Measurements from ENCODE around the gene NENF. TPM values are rescaled to one million over a fixed set of nuclear protein-coding genes. Genes with fewer than 3 reads are reported as not detected.

The NENF gene
- total and polyA plus RNA-seq, 10 of the 15 experiments (the other 5 are each of a cell fraction or from before 2014, with no cell fraction given), result 5.1 to 83.4 (median 42.7) TPM

DNA sequence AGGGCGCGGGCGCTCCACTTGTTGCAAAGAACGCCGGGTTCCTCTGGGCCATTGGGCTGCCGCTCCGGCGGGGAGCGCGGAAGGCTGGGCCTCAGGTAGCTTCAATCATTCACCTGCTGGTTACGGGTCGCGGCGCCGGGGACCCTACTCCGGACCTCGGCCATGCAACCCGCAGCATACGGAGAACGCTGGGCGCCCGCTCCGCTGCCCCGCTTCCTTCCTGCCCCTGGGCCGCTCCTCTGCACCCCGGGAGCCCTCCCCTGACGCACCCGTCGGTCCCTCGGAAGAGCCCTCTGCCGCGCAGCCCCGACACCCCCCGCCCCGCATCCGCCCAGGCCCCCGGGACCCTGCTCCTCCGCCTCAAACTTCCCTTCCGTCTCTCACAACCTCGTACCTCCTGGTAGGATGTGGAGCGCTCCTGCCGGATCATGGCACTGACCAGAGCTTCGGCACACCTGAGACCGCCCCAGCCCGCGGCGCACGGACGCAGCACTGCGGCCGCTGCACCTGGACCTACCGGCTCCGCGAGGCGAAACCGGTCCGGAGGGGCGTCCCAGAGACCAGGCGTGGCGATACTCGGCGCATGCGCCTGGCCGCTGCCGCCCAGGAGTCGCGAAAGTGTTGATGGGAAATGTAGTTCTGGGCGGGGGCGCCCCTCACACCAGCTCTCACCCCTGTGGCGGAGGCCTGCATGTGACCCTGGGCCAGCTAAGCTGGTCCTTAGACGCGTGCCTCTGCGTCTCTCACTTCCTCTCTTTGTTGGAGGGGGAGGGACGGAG lies 18.2 kb upstream of the NENF start, which contains the start of gene PACC1 (continued):
- TF ChIP-seq, protein P1, sequence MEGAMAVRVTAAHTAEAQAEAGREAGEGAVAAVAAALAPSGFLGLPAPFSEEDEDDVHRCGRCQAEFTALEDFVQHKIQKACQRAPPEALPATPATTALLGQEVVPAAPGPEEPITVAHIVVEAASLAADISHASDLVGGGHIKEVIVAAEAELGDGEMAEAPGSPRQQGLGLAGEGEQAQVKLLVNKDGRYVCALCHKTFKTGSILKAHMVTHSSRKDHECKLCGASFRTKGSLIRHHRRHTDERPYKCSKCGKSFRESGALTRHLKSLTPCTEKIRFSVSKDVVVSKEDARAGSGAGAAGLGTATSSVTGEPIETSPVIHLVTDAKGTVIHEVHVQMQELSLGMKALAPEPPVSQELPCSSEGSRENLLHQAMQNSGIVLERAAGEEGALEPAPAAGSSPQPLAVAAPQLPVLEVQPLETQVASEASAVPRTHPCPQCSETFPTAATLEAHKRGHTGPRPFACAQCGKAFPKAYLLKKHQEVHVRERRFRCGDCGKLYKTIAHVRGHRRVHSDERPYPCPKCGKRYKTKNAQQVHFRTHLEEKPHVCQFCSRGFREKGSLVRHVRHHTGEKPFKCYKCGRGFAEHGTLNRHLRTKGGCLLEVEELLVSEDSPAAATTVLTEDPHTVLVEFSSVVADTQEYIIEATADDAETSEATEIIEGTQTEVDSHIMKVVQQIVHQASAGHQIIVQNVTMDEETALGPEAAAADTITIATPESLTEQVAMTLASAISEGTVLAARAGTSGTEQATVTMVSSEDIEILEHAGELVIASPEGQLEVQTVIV (IDR thresholded peaks at IDR 0.05; ENCODE audit: borderline replicate concordance, partially characterized antibody), result no peak
- no peak for TF ChIP-seq WRNIP1 (IDR thresholded peaks at IDR 0.05; ENCODE audit: borderline replicate concordance, low read depth, low read length)
- no peak for TF ChIP-seq NR2C2 (IDR thresholded peaks at IDR 0.05; ENCODE audit: borderline replicate concordance, control insufficient read depth, insufficient read length, low read depth)
- TF ChIP-seq ZBED1 (IDR thresholded peaks at IDR 0.05; ENCODE audit: borderline replicate concordance), result no peak
- TF ChIP-seq FOXK2 (IDR thresholded peaks at IDR 0.05), result no peak
- TF ChIP-seq, protein P2, sequence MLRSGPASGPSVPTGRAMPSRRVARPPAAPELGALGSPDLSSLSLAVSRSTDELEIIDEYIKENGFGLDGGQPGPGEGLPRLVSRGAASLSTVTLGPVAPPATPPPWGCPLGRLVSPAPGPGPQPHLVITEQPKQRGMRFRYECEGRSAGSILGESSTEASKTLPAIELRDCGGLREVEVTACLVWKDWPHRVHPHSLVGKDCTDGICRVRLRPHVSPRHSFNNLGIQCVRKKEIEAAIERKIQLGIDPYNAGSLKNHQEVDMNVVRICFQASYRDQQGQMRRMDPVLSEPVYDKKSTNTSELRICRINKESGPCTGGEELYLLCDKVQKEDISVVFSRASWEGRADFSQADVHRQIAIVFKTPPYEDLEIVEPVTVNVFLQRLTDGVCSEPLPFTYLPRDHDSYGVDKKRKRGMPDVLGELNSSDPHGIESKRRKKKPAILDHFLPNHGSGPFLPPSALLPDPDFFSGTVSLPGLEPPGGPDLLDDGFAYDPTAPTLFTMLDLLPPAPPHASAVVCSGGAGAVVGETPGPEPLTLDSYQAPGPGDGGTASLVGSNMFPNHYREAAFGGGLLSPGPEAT (IDR thresholded peaks at IDR 0.05; ENCODE audit: low read depth), result peak; percentile 68; the same call in 1 of the 2 replicates
- TF ChIP-seq LARP7 (IDR thresholded peaks at IDR 0.05), result no peak
- peak; percentile 82; the same call in 1 of the 2 replicates for TF ChIP-seq PAX5 (IDR thresholded peaks at IDR 0.05; ENCODE audit: borderline replicate concordance, low read depth, low read length)
- TF ChIP-seq CBFB (IDR thresholded peaks at IDR 0.05; ENCODE audit: low read depth), result no peak
- peak; percentile 47; the same call in 1 of the 2 replicates for TF ChIP-seq TAF1 (IDR thresholded peaks at IDR 0.05; ENCODE audit: borderline replicate concordance, low read depth, low read length)
- no peak; the same call in 1 of the 2 replicates for TF ChIP-seq SMAD5 (IDR thresholded peaks at IDR 0.05; ENCODE audit: low read depth)
- TF ChIP-seq, protein P3, sequence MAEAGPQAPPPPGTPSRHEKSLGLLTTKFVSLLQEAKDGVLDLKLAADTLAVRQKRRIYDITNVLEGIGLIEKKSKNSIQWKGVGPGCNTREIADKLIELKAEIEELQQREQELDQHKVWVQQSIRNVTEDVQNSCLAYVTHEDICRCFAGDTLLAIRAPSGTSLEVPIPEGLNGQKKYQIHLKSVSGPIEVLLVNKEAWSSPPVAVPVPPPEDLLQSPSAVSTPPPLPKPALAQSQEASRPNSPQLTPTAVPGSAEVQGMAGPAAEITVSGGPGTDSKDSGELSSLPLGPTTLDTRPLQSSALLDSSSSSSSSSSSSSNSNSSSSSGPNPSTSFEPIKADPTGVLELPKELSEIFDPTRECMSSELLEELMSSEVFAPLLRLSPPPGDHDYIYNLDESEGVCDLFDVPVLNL (IDR thresholded peaks at IDR 0.05; ENCODE audit: low read depth, low read length), result no peak
- TF ChIP-seq, protein P4, sequence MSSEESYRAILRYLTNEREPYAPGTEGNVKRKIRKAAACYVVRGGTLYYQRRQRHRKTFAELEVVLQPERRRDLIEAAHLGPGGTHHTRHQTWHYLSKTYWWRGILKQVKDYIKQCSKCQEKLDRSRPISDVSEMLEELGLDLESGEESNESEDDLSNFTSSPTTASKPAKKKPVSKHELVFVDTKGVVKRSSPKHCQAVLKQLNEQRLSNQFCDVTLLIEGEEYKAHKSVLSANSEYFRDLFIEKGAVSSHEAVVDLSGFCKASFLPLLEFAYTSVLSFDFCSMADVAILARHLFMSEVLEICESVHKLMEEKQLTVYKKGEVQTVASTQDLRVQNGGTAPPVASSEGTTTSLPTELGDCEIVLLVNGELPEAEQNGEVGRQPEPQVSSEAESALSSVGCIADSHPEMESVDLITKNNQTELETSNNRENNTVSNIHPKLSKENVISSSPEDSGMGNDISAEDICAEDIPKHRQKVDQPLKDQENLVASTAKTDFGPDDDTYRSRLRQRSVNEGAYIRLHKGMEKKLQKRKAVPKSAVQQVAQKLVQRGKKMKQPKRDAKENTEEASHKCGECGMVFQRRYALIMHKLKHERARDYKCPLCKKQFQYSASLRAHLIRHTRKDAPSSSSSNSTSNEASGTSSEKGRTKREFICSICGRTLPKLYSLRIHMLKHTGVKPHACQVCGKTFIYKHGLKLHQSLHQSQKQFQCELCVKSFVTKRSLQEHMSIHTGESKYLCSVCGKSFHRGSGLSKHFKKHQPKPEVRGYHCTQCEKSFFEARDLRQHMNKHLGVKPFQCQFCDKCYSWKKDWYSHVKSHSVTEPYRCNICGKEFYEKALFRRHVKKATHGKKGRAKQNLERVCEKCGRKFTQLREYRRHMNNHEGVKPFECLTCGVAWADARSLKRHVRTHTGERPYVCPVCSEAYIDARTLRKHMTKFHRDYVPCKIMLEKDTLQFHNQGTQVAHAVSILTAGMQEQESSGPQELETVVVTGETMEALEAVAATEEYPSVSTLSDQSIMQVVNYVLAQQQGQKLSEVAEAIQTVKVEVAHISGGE (CRISPR knock-in tag; IDR thresholded peaks at IDR 0.05), result no peak
- TF ChIP-seq CREB1 (IDR thresholded peaks at IDR 0.05; ENCODE audit: low read depth), result peak; percentile 72; the same call in 1 of the 2 replicates
- TF ChIP-seq, protein P5, sequence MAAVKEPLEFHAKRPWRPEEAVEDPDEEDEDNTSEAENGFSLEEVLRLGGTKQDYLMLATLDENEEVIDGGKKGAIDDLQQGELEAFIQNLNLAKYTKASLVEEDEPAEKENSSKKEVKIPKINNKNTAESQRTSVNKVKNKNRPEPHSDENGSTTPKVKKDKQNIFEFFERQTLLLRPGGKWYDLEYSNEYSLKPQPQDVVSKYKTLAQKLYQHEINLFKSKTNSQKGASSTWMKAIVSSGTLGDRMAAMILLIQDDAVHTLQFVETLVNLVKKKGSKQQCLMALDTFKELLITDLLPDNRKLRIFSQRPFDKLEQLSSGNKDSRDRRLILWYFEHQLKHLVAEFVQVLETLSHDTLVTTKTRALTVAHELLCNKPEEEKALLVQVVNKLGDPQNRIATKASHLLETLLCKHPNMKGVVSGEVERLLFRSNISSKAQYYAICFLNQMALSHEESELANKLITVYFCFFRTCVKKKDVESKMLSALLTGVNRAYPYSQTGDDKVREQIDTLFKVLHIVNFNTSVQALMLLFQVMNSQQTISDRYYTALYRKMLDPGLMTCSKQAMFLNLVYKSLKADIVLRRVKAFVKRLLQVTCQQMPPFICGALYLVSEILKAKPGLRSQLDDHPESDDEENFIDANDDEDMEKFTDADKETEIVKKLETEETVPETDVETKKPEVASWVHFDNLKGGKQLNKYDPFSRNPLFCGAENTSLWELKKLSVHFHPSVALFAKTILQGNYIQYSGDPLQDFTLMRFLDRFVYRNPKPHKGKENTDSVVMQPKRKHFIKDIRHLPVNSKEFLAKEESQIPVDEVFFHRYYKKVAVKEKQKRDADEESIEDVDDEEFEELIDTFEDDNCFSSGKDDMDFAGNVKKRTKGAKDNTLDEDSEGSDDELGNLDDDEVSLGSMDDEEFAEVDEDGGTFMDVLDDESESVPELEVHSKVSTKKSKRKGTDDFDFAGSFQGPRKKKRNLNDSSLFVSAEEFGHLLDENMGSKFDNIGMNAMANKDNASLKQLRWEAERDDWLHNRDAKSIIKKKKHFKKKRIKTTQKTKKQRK (IDR thresholded peaks at IDR 0.05; ENCODE audit: low read depth, low read length), result no peak
- no peak for TF ChIP-seq ZNF622 (IDR thresholded peaks at IDR 0.05)

All from GM12878 (cell line).